T47D (cell line): ENCODE measurements around the gene HMGCS2.

Source experiments
- DNase-seq, 2 experiments: peaks; one replicate each; pipeline versions ENCODE4 v3.0.0 to v3.0.0-alpha.2; 2011 to 2012; ENCODE audit warnings: low read depth in 1 of 2, low spot score in 1 of 2
- JUND ChIP-seq: IDR thresholded peaks from 2 replicates; pipeline ENCODE4 v1.6.1; 2012; ENCODE audit warnings: low read depth
- in situ Hi-C: cut with HindIII; loops from 2 replicates; pipeline ENCODE4 v1.10.0; 2016; ENCODE audit warnings: low sequenced_read_pairs, low pct_unique_long_range_greater_than_20kb

Gene HMGCS2

GRCh38 chr1:119729044-119729443 lies 39.7 kb downstream of the HMGCS2 start:
- no peak for DNase-seq

DNA sequence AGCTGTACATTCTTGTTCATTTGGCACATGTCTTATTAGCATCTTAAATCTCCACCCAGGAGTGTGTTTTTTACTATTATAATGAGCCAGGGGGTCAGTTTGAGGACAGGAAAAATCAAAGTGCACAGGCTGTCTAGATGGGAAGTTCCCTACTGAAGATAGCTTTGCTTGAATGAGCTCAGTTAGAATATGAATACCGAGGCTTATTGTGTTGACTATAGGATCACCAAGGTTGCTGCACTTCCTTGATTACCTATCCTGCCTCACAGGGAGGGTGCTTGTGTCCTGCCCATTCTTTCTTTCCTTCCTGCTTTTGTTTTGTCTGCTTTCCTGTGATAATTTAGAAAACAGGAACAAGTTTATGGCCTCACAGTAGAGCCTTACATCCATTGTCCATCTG lies 40.7 kb downstream of the HMGCS2 start:
- no peak for TF ChIP-seq JUND
- in situ Hi-C loops, result no loop called here
- DNase-seq, result no peak

More at GRCh38 chr1:119729044-119729443, 39.7 kb downstream of the HMGCS2 start:
- in situ Hi-C loops, result no loop called here
- TF ChIP-seq JUND, result no peak

- in situ Hi-C loops, result no loop called here
- no peak for DNase-seq
- no peak for TF ChIP-seq JUND
These were observed 43.1 kb downstream of the HMGCS2 start for GRCh38 chr1:119725626-119726025.

DNA sequence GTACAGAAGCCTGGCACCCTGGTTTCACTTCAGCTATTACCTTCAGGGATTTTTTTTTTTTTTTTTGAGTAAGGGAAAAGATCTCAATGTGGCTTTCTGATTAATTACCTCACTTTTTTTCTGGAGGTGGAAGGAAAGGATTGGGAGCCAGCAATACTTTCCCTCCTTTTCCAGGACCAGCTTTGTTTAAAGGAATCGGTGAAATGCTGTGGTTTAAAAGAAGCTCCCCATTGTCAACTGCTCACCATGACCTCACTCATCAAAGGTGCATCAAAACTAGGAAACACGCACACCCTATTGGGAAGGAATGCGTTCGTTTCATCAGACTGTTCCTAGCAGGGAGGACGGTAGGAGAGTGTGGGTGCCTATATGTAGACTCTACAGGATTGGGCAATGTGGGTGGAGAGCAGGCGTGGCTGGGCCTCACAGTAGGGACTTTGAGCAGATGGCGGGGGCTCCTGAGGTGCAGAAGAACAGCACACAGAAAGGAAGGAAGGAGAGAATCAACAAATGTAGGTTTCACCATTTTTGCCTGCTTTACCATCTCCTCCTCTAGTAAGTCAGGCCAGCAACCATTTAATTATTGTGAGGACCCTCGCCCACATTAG lies 44.0 kb downstream of the HMGCS2 start:
- TF ChIP-seq JUND, result no peak
- in situ Hi-C loops, result no loop called here
- DNase-seq, result no peak

DNA sequence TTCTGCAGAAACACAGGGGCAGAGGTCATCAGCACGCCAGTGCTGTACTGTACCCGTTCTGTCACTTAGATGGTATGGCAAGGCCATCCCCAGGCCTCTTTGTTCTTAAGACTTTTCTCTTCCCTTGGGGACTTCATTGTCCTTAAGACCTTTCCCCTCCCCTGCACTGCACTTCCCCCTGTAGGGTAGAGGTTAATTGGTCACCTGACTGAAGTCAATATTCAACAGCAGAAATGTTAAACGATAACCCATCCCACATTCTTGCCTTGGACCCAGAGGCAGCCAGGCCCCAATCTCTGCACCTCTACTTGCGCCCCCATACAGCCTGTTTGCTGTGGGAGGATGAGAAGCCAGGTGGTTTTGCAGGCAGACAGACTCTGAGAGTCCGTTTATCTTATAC lies 46.8 kb downstream of the HMGCS2 start:
- TF ChIP-seq JUND, result no peak
- DNase-seq, result no peak
- in situ Hi-C loops, result no loop called here

DNA sequence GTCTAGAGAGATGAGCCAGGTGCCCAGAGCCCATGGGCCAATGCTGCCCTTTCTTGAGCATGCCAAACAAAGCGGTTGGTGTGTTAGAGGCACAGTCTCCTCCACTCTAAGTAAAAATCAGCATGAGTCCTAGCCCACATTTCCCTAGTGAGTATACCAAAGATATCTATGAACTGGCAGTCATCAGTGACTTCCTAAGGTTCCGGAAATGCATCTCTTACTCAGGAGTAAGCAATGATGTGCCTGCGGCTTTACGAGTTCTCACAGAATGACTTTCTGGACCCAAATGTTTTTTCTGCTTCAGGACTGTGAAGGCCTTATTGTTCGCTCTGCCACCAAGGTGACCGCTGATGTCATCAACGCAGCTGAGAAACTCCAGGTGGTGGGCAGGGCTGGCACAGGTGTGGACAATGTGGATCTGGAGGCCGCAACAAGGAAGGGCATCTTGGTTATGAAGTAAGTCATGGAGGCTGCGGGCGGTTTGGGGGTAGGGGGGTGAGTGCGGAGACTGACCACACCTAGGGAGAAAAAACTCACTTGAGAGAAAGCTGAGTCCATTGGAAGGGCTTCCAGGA lies 47.8 kb downstream of the HMGCS2 start:
- no peak for DNase-seq
- in situ Hi-C loops, result no loop called here
- no peak for TF ChIP-seq JUND

- in situ Hi-C loops, result no loop called here
- no peak for TF ChIP-seq JUND
These were observed 49.7 kb downstream of the HMGCS2 start for GRCh38 chr1:119718972-119719371.

DNA sequence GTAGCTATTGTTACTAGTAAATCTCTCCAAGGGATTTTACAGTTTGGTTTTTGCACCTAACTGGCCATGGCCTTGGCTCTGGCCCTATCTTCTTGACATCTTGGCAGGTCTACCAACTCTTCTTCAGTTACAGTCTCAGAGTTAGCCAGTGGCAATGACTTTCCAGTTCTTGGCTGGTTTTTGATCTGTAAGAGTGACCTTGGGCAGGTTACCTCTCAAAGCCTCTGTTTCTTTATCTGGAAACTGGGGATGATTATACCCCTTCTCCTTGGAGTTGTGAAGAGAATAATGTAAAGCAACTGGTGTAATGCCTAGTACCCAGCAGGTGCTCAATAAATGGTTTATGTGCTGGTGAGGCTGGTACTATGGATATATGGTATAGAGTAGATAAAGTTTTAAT lies 50.3 kb downstream of the HMGCS2 start:
- in situ Hi-C loops, result no loop called here
- no peak for TF ChIP-seq JUND
- no peak for DNase-seq

More at GRCh38 chr1:119718972-119719371, 49.7 kb downstream of the HMGCS2 start:
- DNase-seq, result no peak

GRCh38 chr1:119715542-119715941 lies 53.2 kb downstream of the HMGCS2 start:
- in situ Hi-C loops, result no loop called here
- peak in 1 of 2 experiments; percentile 30 for DNase-seq
- TF ChIP-seq JUND, result no peak

DNA sequence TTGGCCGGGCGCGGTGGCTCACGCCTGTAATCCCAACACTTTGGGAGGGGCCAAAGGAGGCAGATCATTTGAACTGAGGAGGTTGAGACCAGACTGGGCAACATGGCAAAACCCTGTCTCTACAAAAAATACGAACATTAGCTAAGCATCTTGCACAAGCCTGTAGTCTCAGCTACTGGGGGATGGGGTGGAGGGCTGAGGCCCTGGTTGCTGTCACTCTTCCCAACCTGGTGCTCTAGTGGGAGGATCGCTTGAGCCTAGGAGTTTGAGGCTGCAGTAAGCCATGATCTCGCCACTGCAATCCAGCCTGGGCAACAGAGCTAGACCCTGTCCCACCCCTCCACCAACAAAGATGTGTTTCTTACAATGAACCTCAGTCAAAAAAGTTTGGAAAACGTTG lies 54.1 kb downstream of the HMGCS2 start:
- in situ Hi-C loops, result no loop called here
- DNase-seq, result no peak
- no peak for TF ChIP-seq JUND

GRCh38 chr1:119713749-119714456 lies 54.8 kb downstream of the HMGCS2 start:
- DNase-seq, result no peak
- TF ChIP-seq JUND, result no peak
- in situ Hi-C loops, result no loop called here

DNA sequence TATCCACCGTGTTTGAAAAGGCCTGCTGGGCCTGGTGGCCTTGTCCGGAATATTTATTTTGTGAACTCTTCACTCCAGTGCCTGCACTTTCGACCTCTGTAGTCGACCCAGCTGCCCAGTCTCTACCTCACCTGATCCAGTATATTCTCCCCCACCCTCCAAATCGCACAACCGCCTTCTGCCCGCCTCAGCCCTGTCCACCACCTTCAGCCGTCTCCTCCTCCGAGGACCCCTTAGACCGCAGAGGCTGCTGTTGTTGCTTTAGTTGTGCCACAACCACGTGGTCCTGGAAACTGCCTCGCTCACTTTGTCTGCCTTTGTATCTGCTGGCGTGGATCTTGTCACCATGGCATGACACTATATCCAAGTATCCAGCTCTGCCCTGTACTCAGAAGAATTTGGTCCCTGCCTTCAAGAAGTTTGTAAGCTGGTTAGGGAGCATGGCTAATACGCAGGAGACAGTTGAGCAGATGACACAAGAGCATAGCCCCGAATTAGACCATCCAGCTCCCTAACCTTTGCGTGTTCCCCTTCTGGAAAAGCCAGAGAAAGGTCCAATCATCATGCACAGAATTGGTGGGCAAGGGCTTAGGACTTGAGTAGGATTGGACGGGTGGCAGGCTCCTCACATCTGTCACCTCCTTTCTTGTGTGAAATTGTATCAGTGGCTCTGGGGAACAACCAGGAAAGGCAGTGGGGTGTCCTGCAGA lies 55.5 kb downstream of the HMGCS2 start:
- no peak for DNase-seq
- in situ Hi-C loops, result no loop called here
- no peak for TF ChIP-seq JUND

DNA sequence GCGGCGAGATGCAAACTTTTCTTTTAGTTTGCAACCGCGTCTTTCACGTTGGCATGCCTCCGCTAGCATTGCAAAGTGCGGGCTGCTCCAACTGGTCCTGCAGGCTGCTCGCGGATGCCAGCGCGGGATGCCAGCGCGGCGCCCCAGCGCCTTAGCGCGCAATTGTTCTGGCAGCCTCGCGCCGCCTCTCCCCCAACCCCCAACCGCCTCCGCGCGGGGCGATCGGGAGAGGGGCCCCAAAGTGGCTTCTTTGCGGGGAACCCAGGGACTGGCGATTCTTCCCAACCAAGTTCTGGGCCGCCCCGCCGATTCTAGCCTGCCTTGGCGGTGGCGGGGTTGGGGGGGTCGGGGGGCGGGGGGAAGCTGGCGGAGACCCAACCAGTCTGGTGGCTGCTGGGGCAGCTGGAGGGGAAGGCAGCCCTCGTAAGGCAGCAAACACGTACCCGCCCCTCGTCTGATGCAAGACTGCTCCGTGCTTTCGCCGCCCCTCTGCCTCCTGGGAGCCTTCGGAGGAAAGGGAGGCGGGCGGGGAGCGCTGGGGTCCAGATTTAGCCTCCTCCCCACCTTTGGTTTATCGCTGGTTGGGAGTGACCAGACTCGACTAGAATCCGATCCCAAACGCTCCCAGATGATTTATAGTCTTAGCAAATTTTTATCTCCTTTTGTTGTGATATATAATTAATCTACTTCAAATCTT lies 56.2 kb downstream of the HMGCS2 start:
- peak; percentile 17 to 70 for DNase-seq
- in situ Hi-C loops, result no loop called here
- TF ChIP-seq JUND, result no peak
